Measurements from ENCODE around the gene CCL23. TPM values are rescaled to one million over a fixed set of nuclear protein-coding genes. Genes with fewer than 3 reads are reported as not detected.
"Not testable (repeated sequence)": the region's sequence is repeated elsewhere in the genome, so short reads cannot be mapped to it uniquely, and the experiment has no call there.

CCL23 gene
- polyA plus RNA-seq, 5 donors, result 0.48 to 0.65 (median 0.65) TPM; not detected in 2

DNA sequence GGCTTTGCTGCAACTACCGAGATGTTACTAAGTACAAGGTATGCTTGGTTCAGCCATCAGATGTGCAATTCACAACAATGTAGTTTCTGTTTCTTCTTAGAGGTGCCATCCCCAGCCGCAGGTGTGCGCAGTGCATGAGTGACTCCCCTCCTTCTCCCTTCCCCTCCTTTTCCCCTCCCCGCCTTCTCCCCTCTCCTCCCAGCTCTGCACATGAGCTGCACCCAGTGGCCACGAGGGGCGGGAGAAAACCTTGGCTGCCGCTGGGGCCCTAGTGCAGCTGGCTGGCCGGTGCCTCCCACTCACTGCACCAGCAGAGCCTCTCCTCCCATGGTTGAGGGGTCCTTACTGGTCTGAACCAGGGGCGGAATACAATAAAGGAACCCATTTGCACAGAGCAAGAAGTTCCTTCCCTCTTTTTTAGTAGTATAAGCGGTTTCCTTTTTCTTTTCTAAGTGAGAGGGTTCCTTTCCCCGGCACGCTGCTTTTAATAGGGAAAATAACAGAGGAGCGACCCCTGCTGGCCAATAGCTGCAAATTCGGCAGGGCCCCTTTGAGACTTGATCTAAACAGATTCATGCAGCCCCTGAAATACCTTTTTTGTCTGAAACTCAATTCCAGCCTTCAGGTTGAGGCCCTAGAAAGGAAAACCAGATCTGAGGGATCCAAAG is 8.6 kb downstream of the CCL23 start:
- DNase-seq, result no peak

DNA sequence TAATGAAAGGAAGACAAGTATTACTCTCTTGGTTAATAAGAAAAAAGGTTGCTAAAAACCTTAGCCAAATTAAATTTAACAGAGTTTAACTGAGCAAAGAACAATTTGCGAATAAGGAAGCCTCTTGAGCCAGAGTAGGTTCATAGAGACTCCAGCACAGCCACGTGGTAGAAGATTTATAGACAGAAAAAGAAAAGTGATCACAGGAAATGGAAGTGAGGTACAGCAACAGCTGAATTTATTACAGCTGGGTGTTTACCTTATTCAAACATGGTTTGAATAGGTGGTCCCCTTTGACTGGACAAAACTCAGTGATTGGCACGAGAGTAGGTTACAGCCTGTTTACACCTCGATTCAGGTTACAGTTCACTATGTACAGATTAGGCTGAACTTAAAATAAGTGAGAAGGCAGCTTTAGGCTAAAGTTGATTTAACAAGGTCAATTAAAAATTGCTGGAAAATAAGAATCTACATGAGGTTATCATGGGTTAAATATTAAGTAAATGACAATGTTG is 13.1 kb downstream of the CCL23 start:
- DNase-seq, result no peak

DNA sequence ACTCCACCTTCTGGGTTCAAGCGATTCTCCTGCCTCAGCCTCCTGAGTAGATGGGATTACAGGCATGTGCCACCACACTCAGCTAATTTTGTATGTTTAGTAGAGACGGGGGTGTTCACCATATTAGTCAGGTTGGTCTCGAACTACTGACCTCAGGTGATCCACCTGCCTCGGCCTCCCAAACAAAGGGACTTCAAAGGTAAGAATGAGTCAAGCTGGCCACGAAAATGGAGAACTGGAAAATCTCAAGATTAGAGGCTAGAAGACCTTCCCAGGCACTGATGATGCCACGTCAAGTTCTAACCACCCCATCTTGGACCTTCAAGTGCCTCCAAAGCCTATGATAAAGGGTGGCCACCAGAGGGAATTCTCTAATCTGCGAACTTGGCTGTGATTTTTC is 15.1 kb downstream of the CCL23 start:
- DNase-seq, result no peak

DNA sequence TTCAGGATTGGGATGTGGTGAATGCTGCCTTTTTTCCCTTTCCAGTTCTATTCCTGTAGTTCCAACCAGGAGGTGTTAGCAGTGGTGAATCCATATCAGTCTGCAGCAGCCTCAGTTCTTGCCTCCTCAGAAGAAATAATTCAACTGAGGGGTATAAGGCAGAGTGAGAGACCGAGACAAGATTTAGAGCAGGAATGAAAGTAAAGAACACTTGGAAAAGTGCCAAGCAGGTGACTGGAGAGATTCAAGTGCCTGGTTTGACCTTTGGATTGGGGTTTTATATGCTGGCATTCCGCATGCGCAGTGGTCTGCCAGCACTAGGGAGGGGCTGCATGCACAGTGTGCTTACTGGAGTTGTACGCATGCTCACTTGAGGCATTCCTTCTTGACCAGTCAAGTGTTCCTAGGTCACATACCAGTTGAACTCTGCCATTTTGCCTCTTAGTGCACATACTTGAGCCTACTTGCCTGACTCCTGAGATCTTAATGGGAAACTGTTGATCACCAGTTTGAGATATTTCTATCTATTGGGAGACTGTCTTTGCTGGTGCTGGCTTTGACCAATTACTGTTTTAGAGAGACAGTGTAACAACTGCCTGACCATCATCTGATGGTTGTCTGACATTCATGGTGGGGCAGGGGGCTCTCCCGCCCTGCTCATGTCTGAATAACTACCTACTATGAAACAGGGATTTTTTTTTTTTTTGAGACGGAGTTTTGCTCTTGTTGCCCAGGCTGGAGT is 15.7 kb downstream of the CCL23 start:
- peak in 1 of 2 donors; percentile 16 for DNase-seq

DNA sequence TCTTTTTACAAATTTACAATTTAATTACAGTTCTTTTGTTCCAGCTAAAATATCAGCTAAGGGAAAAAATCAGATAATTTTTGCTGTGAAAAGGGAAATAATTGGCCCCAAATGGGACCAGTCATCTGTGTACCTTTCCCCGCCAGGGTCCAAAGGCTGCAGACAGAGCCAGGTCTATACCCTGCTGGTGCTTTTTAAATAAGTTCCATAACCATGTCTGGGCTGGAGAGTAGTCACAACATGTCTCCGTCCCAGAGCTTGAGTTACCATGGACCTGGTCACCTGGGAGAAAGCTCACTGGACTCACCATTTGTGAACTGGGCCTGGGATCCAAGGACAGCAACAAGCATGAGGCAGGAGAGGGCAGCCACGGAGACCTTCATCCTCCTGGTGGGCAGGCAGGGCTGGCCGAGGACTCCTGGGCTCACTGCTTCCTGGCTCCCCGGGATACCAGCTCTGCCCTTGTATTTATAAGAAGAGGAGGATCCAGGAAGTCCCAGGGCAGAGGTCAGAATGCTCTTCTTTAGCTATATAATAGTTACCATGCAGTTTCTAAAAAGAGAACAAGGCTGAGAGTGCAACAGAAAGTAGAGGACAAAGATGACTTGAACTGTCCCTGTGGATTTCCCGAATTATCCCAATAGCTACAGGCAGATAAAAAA is 16.5 kb downstream of the CCL23 start, which contains the start of gene CCL15:
Gene CCL15, minus strand, starts transcription at position 444 of the 662 bp plus-strand sequence. Its CDS starts 61 bp downstream, at position 383.
- no peak for DNase-seq

DNA sequence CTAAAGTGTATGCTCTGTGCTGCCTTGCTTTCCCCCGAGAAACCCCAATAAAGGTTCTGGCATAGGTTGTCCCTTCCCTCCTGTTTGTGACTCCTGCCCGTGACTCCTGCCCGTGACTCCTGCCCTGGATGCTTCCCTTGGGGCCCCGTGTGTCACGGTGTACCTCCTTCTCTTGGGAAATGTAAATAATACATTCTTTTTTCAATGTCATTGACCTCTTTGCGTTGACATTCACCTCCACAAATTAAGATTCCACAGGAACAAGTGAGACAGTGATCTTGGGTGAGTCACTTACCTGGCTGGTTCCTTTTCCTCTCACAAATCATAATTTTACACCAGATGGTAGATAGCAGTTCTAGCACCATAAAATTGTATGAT is 17.1 kb downstream of the CCL23 start:
- DNase-seq, result no peak

DNA sequence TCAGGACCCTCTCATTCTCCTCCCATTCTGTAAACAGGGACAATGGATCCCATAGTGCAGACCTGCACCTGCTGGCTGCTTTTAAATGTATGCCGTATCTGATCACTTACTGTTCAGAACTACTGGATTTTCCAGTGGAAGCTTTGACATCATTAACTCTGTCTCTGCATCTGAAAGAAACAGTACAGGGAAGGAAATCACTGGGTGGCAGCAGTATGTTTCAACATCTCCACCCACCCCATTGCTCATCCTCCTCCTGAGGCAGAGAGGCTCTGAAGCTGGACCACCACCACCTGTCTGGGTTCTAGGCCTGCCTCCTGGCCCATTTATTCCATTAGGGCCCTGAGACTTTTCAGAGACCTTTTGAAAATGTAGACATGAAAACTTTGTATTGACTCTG is 19.0 kb downstream of the CCL23 start:
- no peak for DNase-seq

DNA sequence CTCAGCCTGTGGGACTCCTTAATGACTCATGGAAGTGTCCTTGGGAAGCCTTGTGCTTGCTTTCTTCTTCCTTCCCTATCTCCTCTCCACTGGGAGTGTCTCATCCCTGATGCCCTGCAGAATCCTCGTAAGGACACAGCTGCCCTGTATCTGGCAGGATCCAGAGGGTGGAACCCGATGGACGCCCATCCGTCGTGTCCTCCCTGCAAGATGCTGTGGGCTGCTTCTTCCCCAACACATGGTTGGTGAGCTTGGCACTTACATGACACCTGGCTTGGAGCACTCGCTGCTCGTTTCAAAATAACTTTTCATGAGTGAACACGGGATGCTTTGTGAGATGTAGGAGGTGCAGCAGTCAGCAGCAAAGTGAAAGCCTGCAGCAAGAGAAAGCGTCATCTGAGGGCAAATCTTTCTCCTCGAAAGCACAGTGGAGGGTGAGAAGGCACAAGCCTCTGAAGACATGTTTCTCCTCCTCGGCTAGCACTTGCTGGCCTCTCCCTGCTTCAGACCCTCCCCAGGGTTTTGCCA is 19.7 kb downstream of the CCL23 start:
- no peak for DNase-seq

DNA sequence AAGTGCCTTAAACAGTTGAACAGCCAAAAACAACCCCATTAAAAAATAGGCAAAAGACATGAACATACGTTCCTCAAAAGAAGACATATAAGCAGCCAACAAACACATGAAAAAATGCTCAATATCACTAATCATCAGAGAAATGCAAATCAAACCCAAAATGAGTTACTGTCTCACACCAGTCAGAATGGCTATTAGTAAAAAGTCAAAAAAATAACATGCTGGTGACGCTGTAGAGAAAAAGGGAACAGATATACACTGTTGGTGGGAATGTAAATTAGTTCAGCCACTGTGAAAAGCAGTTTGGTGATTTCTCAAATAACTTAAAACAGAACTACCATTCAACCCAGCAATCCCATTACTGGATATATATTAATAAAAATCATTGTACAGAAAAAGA is 22.4 kb downstream of the CCL23 start:
- not testable (repeated sequence) for DNase-seq

DNA sequence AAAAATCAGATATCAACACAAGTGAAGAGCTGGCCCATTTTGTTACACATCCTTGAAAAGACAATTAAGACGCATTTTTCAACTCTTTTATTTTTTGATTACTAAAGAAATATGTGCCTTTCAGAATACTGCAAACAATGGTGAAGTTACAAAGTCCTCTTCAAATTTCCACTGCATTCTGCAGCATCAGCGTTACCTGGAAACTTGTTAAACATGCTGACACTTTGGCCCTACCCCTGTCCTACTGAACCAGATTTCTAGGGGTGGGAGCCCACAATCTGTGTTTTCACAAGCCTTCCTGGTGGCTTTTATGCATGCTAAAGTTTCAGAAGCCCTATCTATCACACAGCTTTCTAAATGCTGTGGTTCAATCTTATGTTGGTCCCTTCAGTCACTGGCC is 26.7 kb downstream of the CCL23 start:
- DNase-seq, result no peak

DNA sequence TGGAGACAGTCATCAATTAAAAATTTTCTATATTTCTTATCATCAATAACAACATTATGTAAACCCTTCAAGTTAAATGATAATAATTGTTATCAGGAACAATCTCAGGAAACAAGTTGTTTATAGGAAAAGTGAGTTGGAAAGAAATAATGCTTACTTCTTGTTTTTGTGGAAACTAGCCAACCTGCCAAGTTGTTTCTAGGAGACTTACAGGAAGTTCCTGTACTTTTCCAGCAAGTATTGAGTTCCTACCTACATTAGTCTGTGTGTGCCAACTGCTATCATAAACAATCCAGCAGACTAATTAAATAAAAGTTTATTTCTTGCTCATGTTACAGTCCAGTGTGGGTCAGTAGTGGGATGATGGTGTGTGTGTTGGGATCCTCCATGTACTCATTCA is 29.6 kb downstream of the CCL23 start:
- no peak for DNase-seq

DNA sequence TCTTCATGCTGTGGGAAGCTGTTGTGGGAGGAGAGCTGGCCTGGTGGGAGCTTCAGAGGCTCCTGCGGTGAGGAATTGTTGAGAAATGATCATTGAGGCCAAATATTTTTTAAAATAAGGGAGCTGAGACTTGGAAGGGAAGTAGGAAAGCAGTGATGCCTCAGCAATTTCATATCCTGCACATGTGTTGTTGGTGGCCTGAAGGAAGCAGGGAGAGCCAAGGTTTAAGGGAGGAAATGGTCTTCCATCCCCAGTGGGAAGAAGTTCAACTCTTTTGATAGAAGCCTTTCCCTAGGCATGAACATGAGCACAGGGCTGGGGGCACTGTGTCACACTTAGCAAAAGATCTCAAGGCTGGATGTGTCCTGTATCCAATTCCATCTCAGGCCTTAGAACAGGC is 31.1 kb downstream of the CCL23 start, which contains the start of gene CCL14:
Gene CCL14, minus strand, starts transcription at position 87 of the 400 bp plus-strand sequence. Its CDS starts 80 bp downstream, at position 7.
- no peak for DNase-seq

DNA sequence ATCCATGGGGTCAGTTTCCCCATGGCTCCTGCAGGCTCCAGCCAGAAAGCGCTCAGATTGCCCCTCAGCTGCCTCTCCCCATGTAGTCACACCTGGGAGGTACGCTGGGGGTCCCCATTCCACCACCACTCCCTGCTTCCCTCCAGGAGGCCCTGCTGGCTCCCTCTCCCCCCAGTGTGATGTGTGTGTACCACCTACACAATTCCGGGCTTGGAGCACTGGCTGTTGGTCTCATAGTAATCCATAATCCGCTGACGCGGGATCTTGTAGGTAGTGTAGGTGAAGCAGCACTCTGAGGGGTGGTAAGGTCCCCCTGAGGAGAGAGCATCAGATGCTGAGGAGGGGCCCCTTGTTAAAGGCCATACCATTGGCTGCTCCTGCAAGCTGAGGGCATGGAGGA is 33.6 kb downstream of the CCL23 start:
- no peak for DNase-seq

DNA sequence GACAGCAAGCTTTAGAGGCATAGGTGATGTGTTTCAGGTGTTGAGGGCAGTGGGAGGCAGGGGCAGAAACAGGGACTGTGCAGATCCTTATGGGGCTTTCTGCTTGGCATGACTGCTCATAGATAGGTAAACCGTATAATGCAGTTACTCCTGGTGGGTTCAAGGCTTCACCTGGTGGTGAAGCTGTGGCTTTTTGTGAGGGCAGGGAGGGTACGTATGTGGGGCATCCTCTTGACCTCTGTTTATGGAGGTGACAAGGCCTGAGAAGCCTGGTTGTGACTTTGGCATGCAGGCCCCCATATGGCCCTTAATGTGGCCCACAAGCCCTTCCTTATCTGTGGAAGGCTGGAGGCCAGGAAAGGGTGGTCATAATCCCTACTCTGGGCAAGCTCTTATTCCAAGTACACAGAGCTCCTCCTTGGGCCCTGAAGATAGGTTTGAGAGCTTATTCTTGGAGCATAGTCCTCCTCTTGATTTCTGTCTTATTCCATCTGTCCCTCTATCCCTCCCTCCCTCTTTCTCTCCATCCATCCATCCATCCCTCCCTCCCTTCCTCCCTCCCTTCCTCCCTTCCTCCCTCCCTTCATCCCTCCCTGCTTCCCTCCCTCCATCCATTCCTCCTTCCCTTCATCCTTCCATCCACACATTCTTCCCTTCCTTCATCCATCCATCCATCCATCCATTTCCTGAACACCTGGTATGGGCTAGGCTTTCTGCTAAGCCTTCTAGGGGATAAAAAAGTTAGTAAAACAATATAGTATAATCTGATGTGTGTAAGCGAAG is 35.2 kb downstream of the CCL23 start:
- DNase-seq, result no peak

DNA sequence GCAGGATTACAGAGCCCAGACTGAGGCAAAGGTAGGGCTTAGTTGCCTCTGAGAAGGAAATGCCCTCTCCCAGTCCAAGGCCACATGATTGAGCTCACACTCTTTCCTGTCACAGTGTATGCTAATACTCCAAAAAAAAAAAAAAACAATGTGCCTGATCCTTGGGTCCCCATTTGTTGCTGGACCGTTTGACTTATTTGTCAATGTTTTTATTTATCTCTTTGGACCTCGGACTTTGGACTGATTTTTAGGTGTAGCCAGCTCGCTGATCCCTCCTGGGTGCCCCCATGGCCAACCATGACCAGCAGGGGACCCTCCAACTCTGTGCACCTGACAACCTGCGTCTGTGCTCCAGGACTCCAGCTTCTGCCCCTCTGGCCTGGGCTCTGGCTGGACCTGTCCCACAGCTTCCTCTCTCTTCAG is 35.9 kb downstream of the CCL23 start:
- no peak for DNase-seq

DNA sequence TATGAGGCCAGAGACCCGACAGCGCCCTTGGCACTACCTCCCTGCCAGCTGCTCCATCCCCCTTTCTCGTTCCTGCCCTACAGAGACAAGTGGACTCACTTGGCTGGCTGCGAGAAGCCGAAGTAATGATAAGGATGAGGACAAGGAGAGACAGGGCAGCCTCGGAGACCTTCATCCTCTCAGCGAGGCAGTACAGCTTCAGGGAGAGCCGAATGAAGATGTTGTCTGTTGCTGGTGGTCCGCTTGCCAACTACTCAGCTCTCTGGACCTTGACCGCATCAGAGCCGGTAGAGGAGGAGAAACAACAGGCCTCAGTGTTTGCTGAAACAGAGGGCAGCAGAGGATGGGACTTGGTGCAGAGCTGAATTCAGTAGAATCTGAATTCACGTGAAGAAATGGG is 36.5 kb downstream of the CCL23 start, which contains the start of gene CCL16:
Gene CCL16, minus strand, starts transcription at position 252 of the 400 bp plus-strand sequence. Its CDS starts 77 bp downstream, at position 175.
- no peak for DNase-seq

DNA sequence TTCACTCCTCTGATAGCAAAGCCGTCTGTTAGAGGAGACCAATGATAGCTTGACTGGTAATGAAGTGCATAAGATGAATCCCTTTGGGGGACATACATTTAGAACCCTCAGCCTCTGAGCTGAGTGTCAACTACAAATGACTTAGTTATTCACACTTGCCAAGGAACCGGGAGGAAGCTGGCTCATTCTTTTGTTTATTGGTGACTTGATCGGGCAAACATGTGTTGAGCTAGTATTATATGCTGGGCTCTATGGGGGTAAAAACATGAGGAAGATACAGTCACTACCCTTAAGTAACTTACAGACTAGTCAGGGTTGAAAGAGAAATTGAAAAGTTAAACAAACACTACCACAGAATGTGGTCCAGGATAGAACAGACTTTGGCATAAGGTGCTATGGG is 39.4 kb downstream of the CCL23 start:
- DNase-seq, result no peak

DNA sequence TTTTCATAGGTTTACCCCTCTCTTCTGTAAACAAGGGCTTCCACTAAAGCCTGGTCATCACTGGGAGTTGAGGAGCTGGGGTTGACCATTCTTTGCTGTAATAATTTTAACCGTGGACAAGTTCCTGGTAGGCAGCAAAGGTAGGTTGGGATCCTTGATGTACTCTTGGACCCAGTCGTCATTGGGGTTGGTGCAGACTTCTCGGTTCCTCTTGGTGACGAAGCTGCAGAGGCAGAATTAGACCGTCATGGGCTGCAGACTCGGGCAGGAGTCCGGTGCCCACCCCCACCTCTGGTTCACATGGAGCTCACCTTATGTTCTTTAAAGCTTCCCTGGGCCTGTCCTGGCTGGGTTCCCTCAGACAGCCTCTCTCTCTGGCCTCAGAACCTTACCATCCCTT is 40.3 kb downstream of the CCL23 start:
- DNase-seq, result no peak

DNA sequence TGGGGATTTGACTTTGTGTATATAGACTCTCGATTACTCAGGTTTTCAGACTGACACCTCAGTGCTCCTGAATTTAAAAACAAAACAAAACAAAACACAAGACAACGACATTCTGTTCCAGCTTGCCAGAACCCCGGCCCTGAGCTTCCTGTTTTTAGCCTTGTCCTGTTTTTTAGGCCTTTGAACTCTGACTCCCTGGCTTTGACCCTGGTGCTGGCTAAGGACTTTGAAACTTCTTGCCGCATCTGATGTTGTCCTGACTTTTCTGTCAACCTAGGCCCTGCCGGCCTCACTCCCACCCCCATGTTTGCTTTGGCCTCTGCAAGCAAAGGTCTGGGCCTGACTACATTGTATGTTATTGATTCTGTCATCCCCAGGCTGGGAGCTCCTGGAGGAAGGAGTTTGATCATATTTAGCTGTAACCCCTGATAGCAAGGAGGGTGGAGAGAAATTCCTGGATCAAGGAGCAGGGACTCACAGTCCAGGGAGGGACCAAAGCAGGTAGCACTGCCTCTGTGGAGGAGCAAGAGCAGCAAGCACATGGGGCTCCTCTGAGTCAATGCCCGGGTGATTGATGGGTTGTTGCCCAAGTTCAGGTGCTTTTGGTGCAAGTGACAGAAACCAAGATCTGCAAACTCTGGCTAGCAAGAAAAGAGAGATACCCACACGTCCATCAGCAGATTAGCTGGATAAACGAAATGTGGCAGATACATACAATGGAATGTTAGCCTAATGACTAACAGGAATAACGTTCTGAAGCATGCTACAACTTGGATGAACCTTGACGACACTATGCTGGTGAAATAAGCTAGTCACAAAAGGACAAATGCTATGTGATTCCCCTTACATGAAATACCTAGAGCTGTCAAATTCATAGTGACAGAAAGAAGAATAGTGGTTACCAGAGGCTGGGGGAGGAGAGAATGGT is 44.2 kb downstream of the CCL23 start:
- no peak for DNase-seq

DNA sequence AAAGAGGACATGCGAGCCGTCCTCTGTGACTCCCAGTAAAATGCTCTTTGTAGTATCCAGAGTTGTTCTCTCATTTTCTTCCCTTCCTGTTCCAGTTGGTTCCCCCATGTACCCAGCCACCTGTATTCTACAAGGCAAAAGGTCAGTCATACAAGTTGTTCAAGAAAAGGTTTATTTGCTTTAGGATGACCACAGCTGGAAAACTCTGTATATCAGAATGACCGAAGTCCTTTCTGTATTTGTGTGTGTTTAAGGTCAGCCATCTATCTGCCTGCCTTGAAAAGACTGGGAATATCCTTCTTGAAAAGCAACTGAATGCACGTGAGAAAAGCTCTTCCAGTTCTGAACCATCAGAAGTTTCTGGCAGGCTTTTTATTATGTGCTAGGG is 44.8 kb downstream of the CCL23 start:
- no peak for DNase-seq

Data from right lung (tissue), 5 donors.